ENCODE measurements around the gene SRMS.

GRCh38 chr20:63504642-63505041, 42.9 kb downstream of the SRMS start:
- TF ChIP-seq CTCF (IDR thresholded peaks at IDR 0.05) (no peak), POLR2A (IDR thresholded peaks at IDR 0.05) (no peak)
